GM12878 (cell line): ENCODE measurements around the gene CTNNA3. TPM values are rescaled to one million over a fixed set of nuclear protein-coding genes. Genes with fewer than 3 reads are reported as not detected.

Source experiments
- ATAC-seq: fragments of 200-7000 bp; cut with Tn5 transposase; 3 replicates; pipeline ENCODE4 v1.9.1; 2020; ENCODE audit warnings: mild to moderate bottlenecking, moderate library complexity
- BruUV-seq: library from RNA; stranded (reverse); fragments of 400-500 nt; replicated peaks from 2 replicates; lab custom pipeline; 2021; lab: Mats Ljungman, UMichigan
- CTCF ChIA-PET: fragments of 300-600 bp; sonication (Branson Sonifier 250); formaldehyde crosslinking; extraction: SDS; loops from one replicate; lab custom pipeline; 2021; ENCODE audit warnings: inconsistent platforms; lab: Yijun Ruan, JAX
- POLR2A ChIA-PET: fragments of 350-600 bp; formaldehyde crosslinking; extraction: SDS; loops from one replicate; lab custom pipeline; 2021; ENCODE audit warnings: inconsistent platforms; lab: Charles Lee
- RAD21 ChIA-PET: fragments of 300-600 bp; sonication (Branson Sonifier 250); formaldehyde crosslinking; loops from one replicate; lab custom pipeline; 2023; ENCODE audit warnings: antibody characterized with exemption; ENCODE audit not compliant: unreplicated experiment; lab: Charles Lee
- SMC1A ChIA-PET: fragments of 300-600 bp; sonication (Branson Sonifier 250); formaldehyde crosslinking; loops from one replicate; lab custom pipeline; 2023; ENCODE audit not compliant: unreplicated experiment, uncharacterized antibody; lab: Charles Lee
- DNase-seq: peaks from one replicate; pipeline ENCODE4 v3.0.0-alpha.2; 2011; ENCODE audit warnings: low read depth, low spot score
- FAIRE-seq: peaks from 3 replicates; lab custom pipeline; 2011; peaks lifted over from hg19 to GRCh38; lab: Jason Lieb, UNC
- H2AFZ ChIP-seq: 2 replicates; pipeline ENCODE4 v1.6.0; 2011; ENCODE audit warnings: low read depth, low read length, control low read depth; ENCODE audit not compliant: control insufficient read depth
- H3K27ac ChIP-seq: 2 replicates; pipeline ENCODE4 v1.5.1; 2011; ENCODE audit warnings: control low read depth; ENCODE audit not compliant: control insufficient read depth, insufficient read depth
- H3K27me3 ChIP-seq, 2 experiments: replicated peaks in 1 of 2; 2 replicates each; pipeline versions ENCODE4 v1.6.0 to v1.6.1; 2011; ENCODE audit warnings: low read length in 1 of 2; ENCODE audit not compliant: control insufficient read depth in 2 of 2, insufficient read depth in 2 of 2
- H3K36me3 ChIP-seq, 2 experiments: 2 replicates each; pipeline ENCODE4 v1.5.1; 2011; ENCODE audit warnings: low read length in 1 of 2; ENCODE audit not compliant: control insufficient read depth in 2 of 2, insufficient read depth in 2 of 2
- H3K4me1 ChIP-seq: 2 replicates; pipeline ENCODE4 v1.6.1; 2011; ENCODE audit warnings: mild to moderate bottlenecking, low read length, moderate library complexity, mixed read lengths; ENCODE audit not compliant: control insufficient read depth, insufficient read depth
- H3K4me2 ChIP-seq: 2 replicates; pipeline ENCODE4 v1.6.0; 2011; ENCODE audit warnings: control low read depth; ENCODE audit not compliant: control insufficient read depth, insufficient read depth
- H3K4me3 ChIP-seq: fragments of 200-600 bp; sonication (generic); 2 replicates; pipeline ENCODE4 v1.5.1; 2016
- H3K79me2 ChIP-seq: 2 replicates; pipeline ENCODE4 v1.6.0; 2011; ENCODE audit warnings: low read length; ENCODE audit not compliant: control insufficient read depth, insufficient read depth
- H3K9ac ChIP-seq: 2 replicates; pipeline ENCODE4 v1.8.0; 2011; ENCODE audit warnings: low read length, control low read depth, mixed read lengths; ENCODE audit not compliant: control insufficient read depth, insufficient read depth
- H3K9me3 ChIP-seq: replicated peaks from 3 replicates; pipeline ENCODE4 v1.5.1; 2011; ENCODE audit warnings: mild to moderate bottlenecking, low read length; ENCODE audit not compliant: control insufficient read depth, insufficient read depth
- H4K20me1 ChIP-seq: 2 replicates; pipeline ENCODE4 v1.6.0; 2011; ENCODE audit not compliant: control insufficient read depth, insufficient read depth
- ASH2L ChIP-seq: fragments of 300-600, 200-600 bp; sonication (generic); IDR thresholded peaks from 2 replicates; pipeline ENCODE4 v1.6.1; 2017; ENCODE audit warnings: low read depth, mild to moderate bottlenecking, borderline replicate concordance
- CHD1 ChIP-seq: IDR thresholded peaks from 2 replicates; pipeline ENCODE4 v1.6.1; 2012; ENCODE audit warnings: low read depth, low read length, improper control_type of control experiment
- CREB1 ChIP-seq: IDR thresholded peaks from 2 replicates; pipeline ENCODE4 v1.6.1; 2012; ENCODE audit warnings: low read depth, mild to moderate bottlenecking, inconsistent platforms
- EED ChIP-seq: sonication (generic); IDR thresholded peaks from 2 replicates; pipeline ENCODE4 v1.6.1; 2016; ENCODE audit warnings: antibody characterized with exemption, low read depth
- EZH2 ChIP-seq: IDR thresholded peaks from 2 replicates; pipeline ENCODE4 v1.6.1; 2012; ENCODE audit warnings: low read depth, mild to moderate bottlenecking, control low read depth, inconsistent platforms, low read length, borderline replicate concordance; ENCODE audit not compliant: control insufficient read depth
- HSF1 ChIP-seq: fragments of 150-350 bp; IDR thresholded peaks from 2 replicates; pipeline ENCODE4 v1.6.1; 2014; ENCODE audit warnings: mild to moderate bottlenecking, low read depth, low read length
- KDM1A ChIP-seq: fragments of 200-600 bp; sonication (generic); IDR thresholded peaks from 2 replicates; pipeline ENCODE4 v1.6.1; 2016; ENCODE audit warnings: borderline replicate concordance
- LARP7 ChIP-seq: fragments of 450-650 bp; IDR thresholded peaks from 2 replicates; pipeline ENCODE4 v1.6.1; 2017; ENCODE audit warnings: mild to moderate bottlenecking
- PML ChIP-seq: IDR thresholded peaks from 2 replicates; pipeline ENCODE4 v1.6.1; 2012; ENCODE audit warnings: low read length, inconsistent platforms
- SMAD1 ChIP-seq: fragments of 450-650 bp; IDR thresholded peaks from 2 replicates; pipeline ENCODE4 v1.6.1; 2018; ENCODE audit warnings: mild to moderate bottlenecking, low read depth; ENCODE audit not compliant: partially characterized antibody
- ZNF592 ChIP-seq: fragments of 450-650 bp; IDR thresholded peaks from 2 replicates; pipeline ENCODE4 v1.6.1; 2017; ENCODE audit warnings: mild to moderate bottlenecking, moderate library complexity
- WGBS: methylation state at CpG from one replicate; pipeline ENCODE4 v1.1.6; 2016; ENCODE audit warnings: low lambda C conversion rate; ENCODE audit not compliant: insufficient replicate concordance, insufficient coverage; ENCODE audit errors: missing lambda C conversion rate; 5-methylcytosine and 5-hydroxymethylcytosine counted together
- in situ Hi-C: fragments of 300-500 bp; cut with MboI; formaldehyde crosslinking; loops from 9 replicates; pipeline ENCODE4 v1.14.3; 2018; ENCODE audit warnings: mixed read lengths
- intact Hi-C: fragments of 100-400 bp; cut with micrococcal nuclease; formaldehyde crosslinking; loops from one replicate; pipeline ENCODE4 v1.14.2; 2022; ENCODE audit not compliant: unreplicated experiment
- polyA plus RNA-seq, 11 experiments: library from polyadenylated mRNA; depleted of rRNA in 4 of 11; unstranded in 6 of 11; stranded (reverse) in 5 of 11; fragments of >200 nt; fragmentation: Nextera tagmentation in 4 of 11; fragmentation: Illumina TruSeq in 1 of 11; extraction: Ambion mirVana in 4 of 11; extraction: Trizol in 1 of 11; gene quantifications; 1 replicate in 1 of 11; 2 replicates in 10 of 11; pipeline versions ENCODE4 v1.2.1 to v1.2.3, GENCODE V29; 2011 to 2016; ENCODE audit warnings: inconsistent platforms in 2 of 11, missing spikeins in 2 of 11, low read depth in 1 of 11
- total RNA-seq, 4 experiments: library from RNA; depleted of rRNA in 3 of 4; stranded (reverse); fragments of >200 nt in 3 of 4; fragmentation: Illumina TruSeq in 1 of 4; extraction: Trizol in 1 of 4; gene quantifications; 2 replicates each; pipeline versions ENCODE4 v1.2.1 to v1.2.3, GENCODE V29; 2013 to 2021

Gene CTNNA3
- total and polyA plus RNA-seq, 10 of the 15 experiments (the other 5 are each of a cell fraction or from before 2014, with no cell fraction given): under 0.01 to 4.5 (median 0.22) TPM; not detected in 2

- H3K4me1 ChIP-seq: no peaks in the 10 kb centered on the region
- ATAC-seq (no peak), DNase-seq (no peak), FAIRE-seq (no peak)
- no peak overlapping the region for H3K4me3 ChIP-seq
- in situ Hi-C loops: no loop called here
- 52% methylated on average over 2 of the region's 2 CpGs for WGBS
- H3K9ac ChIP-seq: no peak overlapping the region
- H2AFZ ChIP-seq: no peak overlapping the region
- H4K20me1 ChIP-seq: no peaks in the 10 kb centered on the region
- ChIA-PET SMC1A (interaction anchor here (0.6 to 1.4 kb wide), 5 partner anchors 19 to 196 kb away, joined by 3 to 5 read pairs (median 3); no protein-coding TSS in a partner anchor), POLR2A (interaction anchor here (1.0 kb wide), 1 partner anchor 216 kb away, joined by 3 read pairs; no protein-coding TSS in a partner anchor), CTCF (interaction anchor here (0.6 to 1.0 kb wide), 2 partner anchors 31 to 1213 kb away, joined by 3 read pairs; no protein-coding TSS in a partner anchor), RAD21 (interaction anchor here (0.7 kb wide), 1 partner anchor 93 kb away, joined by 3 read pairs; no protein-coding TSS in a partner anchor)
- no peaks in the 10 kb centered on the region for H3K9me3 ChIP-seq
- H3K27ac ChIP-seq: no peak overlapping the region
- no peaks in the 10 kb centered on the region for H3K27me3 ChIP-seq
- no peak overlapping the region for H3K4me2 ChIP-seq
- H3K36me3 ChIP-seq: no peaks in the 10 kb centered on the region
- intact Hi-C loops: no loop called here
- TF ChIP-seq EED (no peak), KDM1A (no peak), PML (no peak), CHD1 (no peak), ASH2L (no peak), CREB1 (no peak), EZH2 (no peak), LARP7 (no peak), HSF1 (no peak), SMAD1 (no peak), ZNF592 (no peak)
- no TSS peak for BruUV-seq
- H3K79me2 ChIP-seq: no peaks in the 10 kb centered on the region
Measured at GRCh38 chr10:66958466-66958865, 737.5 kb downstream of the CTNNA3 start.
